Caco-2 (cell line): ENCODE measurements around the gene FOXP1. TPM values are rescaled to one million over a fixed set of nuclear protein-coding genes. Genes with fewer than 3 reads are reported as not detected.

Experiments used
- BruUV-seq: library from RNA; stranded (reverse); fragments of 400-500 nt; replicated peaks from 2 replicates; lab custom pipeline; 2021; lab: Mats Ljungman, UMichigan
- CTCF ChIA-PET: fragments of 300-600 bp; sonication (Branson Sonifier 250); formaldehyde crosslinking; loops from one replicate; lab custom pipeline; 2022; ENCODE audit warnings: antibody characterized with exemption; lab: Charles Lee
- POLR2A ChIA-PET: fragments of 300-600 bp; sonication (Branson Sonifier 250); formaldehyde crosslinking; loops from one replicate; lab custom pipeline; 2022; ENCODE audit warnings: antibody characterized with exemption; lab: Charles Lee
- DNase-seq, 2 experiments: peaks; one replicate each; pipeline versions ENCODE4 v3.0.0 to v3.0.0-alpha.2; 2020 to 2022
- H3K27me3 ChIP-seq: replicated peaks from 2 replicates; pipeline ENCODE4 v1.6.0; 2011; ENCODE audit warnings: low read length; ENCODE audit not compliant: control insufficient read depth, insufficient read depth
- H3K36me3 ChIP-seq: 2 replicates; pipeline ENCODE4 v1.5.1; 2011; ENCODE audit warnings: low read length; ENCODE audit not compliant: control insufficient read depth, insufficient read depth
- H3K4me1 ChIP-seq: fragments of 250-450 bp; sonication (Bioruptor Pico); 2 replicates; pipeline ENCODE4 v1.5.1; 2020; ENCODE audit warnings: mild to moderate bottlenecking
- H3K4me3 ChIP-seq: 2 replicates; pipeline ENCODE4 v1.5.1; 2011; ENCODE audit warnings: low read depth, mild to moderate bottlenecking, control low read depth, low read length
- H3K9me3 ChIP-seq: fragments of 250-450 bp; sonication (Bioruptor Pico); 2 replicates; pipeline ENCODE4 v1.5.1; 2020; ENCODE audit warnings: mild to moderate bottlenecking, moderate library complexity
- H3K27ac Mint-ChIP-seq: one replicate; pipeline ENCODE4 v1.8.0; 2022; ENCODE audit warnings: mixed read lengths; ENCODE audit not compliant: unreplicated experiment
- H3K27me3 Mint-ChIP-seq: one replicate; pipeline ENCODE4 v1.8.0; 2022; ENCODE audit warnings: mixed read lengths; ENCODE audit not compliant: insufficient read depth, unreplicated experiment
- H3K36me3 Mint-ChIP-seq: one replicate; pipeline ENCODE4 v1.8.0; 2022; ENCODE audit warnings: mild to moderate bottlenecking, mixed read lengths; ENCODE audit not compliant: insufficient read depth, unreplicated experiment
- H3K4me1 Mint-ChIP-seq: one replicate; pipeline ENCODE4 v1.8.0; 2022; ENCODE audit warnings: low read depth, mixed read lengths; ENCODE audit not compliant: unreplicated experiment
- H3K4me3 Mint-ChIP-seq: one replicate; pipeline ENCODE4 v1.8.0; 2022; ENCODE audit warnings: mild to moderate bottlenecking, moderate library complexity, mixed read lengths; ENCODE audit not compliant: unreplicated experiment
- H3K9me3 Mint-ChIP-seq: one replicate; pipeline ENCODE4 v1.8.0; 2022; ENCODE audit warnings: mixed read lengths; ENCODE audit not compliant: unreplicated experiment
- intact Hi-C: fragments of 100-400 bp; cut with micrococcal nuclease; formaldehyde crosslinking; loops from one replicate; pipeline ENCODE4 v1.10.0; 2022; ENCODE audit not compliant: unreplicated experiment
- total RNA-seq: library from RNA; stranded (reverse); gene quantifications from 2 replicates; pipeline ENCODE4 v1.2.3, GENCODE V29; 2022
- TF ChIP-seq, protein P1 (sequence below), 2 experiments: fragments of 200-600 bp in 1 of 2; IDR thresholded peaks; 1 replicate in 1 of 2; 2 replicates in 1 of 2; pipeline versions ENCODE4 v1.5.1 to v1.8.0; 2011 to 2022; ENCODE audit warnings: antibody characterized with exemption in 1 of 2, control low read depth in 1 of 2, inconsistent platforms in 1 of 2, low read depth in 1 of 2, low read length in 1 of 2, mild to moderate bottlenecking in 1 of 2, moderate library complexity in 1 of 2; ENCODE audit not compliant: insufficient read depth in 1 of 2, severe bottlenecking in 1 of 2, unreplicated experiment in 1 of 2

The FOXP1 gene
- total RNA-seq, 1 experiment from 2014 or later = 131 TPM

DNA sequence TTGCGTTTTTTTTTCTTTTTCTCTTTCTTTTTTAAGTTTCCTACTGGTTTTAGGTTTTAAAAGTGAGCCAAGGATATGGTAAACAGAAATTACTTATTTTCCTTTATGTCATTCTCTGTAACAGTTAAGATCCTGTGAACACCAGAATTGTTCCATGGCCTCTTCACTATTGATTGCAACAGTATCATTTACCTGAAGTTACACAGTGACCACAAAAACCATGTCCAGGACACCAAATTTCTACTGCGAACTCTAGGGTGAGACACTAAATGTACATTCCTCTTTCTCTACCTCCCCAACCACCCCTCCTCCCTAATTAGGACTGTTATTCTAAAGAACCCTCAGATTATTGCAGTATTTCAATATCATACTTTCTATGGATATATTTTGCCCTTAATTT is 280.9 kb downstream of the FOXP1 start:
- Mint-ChIP-seq H3K9me3 (no peaks in the 10 kb centered on the region), H3K27ac (no peak overlapping the region), H3K4me1 (peaks cover 36% of the 10 kb centered on the region), H3K36me3 (peaks cover 12% of the 10 kb centered on the region), H3K4me3 (peak overlapping the region; percentile 12), H3K27me3 (no peaks in the 10 kb centered on the region)
- no peaks in the 10 kb centered on the region for H3K27me3 ChIP-seq
- H3K36me3 ChIP-seq = no peaks in the 10 kb centered on the region
- TF ChIP-seq, protein P1, sequence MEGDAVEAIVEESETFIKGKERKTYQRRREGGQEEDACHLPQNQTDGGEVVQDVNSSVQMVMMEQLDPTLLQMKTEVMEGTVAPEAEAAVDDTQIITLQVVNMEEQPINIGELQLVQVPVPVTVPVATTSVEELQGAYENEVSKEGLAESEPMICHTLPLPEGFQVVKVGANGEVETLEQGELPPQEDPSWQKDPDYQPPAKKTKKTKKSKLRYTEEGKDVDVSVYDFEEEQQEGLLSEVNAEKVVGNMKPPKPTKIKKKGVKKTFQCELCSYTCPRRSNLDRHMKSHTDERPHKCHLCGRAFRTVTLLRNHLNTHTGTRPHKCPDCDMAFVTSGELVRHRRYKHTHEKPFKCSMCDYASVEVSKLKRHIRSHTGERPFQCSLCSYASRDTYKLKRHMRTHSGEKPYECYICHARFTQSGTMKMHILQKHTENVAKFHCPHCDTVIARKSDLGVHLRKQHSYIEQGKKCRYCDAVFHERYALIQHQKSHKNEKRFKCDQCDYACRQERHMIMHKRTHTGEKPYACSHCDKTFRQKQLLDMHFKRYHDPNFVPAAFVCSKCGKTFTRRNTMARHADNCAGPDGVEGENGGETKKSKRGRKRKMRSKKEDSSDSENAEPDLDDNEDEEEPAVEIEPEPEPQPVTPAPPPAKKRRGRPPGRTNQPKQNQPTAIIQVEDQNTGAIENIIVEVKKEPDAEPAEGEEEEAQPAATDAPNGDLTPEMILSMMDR (IDR thresholded peaks at IDR 0.05; ENCODE audit: insufficient read depth in 1 of 2, low read depth in 1 of 2, low read length in 1 of 2, severe bottlenecking in 1 of 2, unreplicated experiment in 1 of 2) = no peak
- no peak overlapping the region for H3K4me3 ChIP-seq
- POLR2A ChIA-PET = no interaction called here
- intact Hi-C loops = loop anchor here (5.0 kb wide), 1 partner anchor 235 kb away; no protein-coding TSS in a partner anchor
- BruUV-seq = no TSS peak
- no peak for DNase-seq
- H3K9me3 ChIP-seq = no peaks in the 10 kb centered on the region
- peaks cover 26% of the 10 kb centered on the region for H3K4me1 ChIP-seq
- CTCF ChIA-PET = no interaction called here

DNA sequence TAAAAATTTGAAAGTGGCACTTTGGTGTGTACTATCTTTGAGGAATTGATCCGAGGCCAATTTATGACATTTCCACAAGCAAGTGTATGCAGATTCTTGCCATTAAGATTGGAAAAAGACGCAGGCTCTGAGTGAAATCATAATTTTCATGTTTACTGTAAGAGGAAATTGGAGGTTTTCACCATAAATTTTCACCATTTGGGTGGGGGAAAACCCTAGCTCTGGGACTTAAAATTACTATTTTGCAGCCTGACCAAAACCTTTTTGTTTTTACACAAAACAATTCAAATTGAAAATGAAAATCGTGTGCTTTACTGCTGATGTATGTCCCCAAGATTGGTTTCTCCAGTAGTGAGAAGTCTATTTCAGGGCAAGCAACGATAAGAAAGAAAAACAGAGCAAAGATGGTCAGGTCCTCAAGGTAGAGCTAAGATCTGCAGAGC is 282.6 kb downstream of the FOXP1 start:
- Mint-ChIP-seq H3K36me3 (peaks cover 21% of the 10 kb centered on the region), H3K27me3 (no peaks in the 10 kb centered on the region), H3K4me1 (peaks cover 32% of the 10 kb centered on the region), H3K9me3 (no peaks in the 10 kb centered on the region), H3K4me3 (no peak overlapping the region), H3K27ac (no peak overlapping the region)
- Histone ChIP-seq H3K4me3 (no peak overlapping the region), H3K9me3 (no peaks in the 10 kb centered on the region), H3K27me3 (no peaks in the 10 kb centered on the region), H3K36me3 (no peaks in the 10 kb centered on the region; the same call in 1 of the 2 replicates), H3K4me1 (peaks cover 22% of the 10 kb centered on the region)
- ChIA-PET CTCF (no interaction called here), POLR2A (no interaction called here)
- intact Hi-C loops = loop anchor here (5.0 kb wide), 1 partner anchor 234 kb away; no protein-coding TSS in a partner anchor
- no peak for DNase-seq
- no TSS peak for BruUV-seq
- TF ChIP-seq, protein P1 (IDR thresholded peaks at IDR 0.05; ENCODE audit: insufficient read depth in 1 of 2, low read depth in 1 of 2, low read length in 1 of 2, severe bottlenecking in 1 of 2, unreplicated experiment in 1 of 2) = no peak

- H3K4me3 Mint-ChIP-seq = no peak overlapping the region
- peaks cover 21% of the 10 kb centered on the region for H3K36me3 Mint-ChIP-seq
- H3K27ac Mint-ChIP-seq = no peak overlapping the region
- H3K4me1 ChIP-seq = peaks cover 27% of the 10 kb centered on the region
- ChIA-PET CTCF (no interaction called here), POLR2A (no interaction called here)
- no peaks in the 10 kb centered on the region for H3K27me3 Mint-ChIP-seq
- no peaks in the 10 kb centered on the region; the same call in 1 of the 2 replicates for H3K36me3 ChIP-seq
- TF ChIP-seq, protein P1 (IDR thresholded peaks at IDR 0.05; ENCODE audit: insufficient read depth in 1 of 2, low read depth in 1 of 2, low read length in 1 of 2, severe bottlenecking in 1 of 2, unreplicated experiment in 1 of 2) = no peak
- H3K9me3 Mint-ChIP-seq = no peaks in the 10 kb centered on the region
- no TSS peak for BruUV-seq
- peaks cover 33% of the 10 kb centered on the region for H3K4me1 Mint-ChIP-seq
- intact Hi-C loops = no loop called here
- no peaks in the 10 kb centered on the region for H3K9me3 ChIP-seq
- H3K27me3 ChIP-seq = no peaks in the 10 kb centered on the region
- no peak overlapping the region for H3K4me3 ChIP-seq
- DNase-seq = no peak
Measured at GRCh38 chr3:71299160-71299559, 284.4 kb downstream of the FOXP1 start.
